ENCODE data around the gene PALMD.

The PALMD gene

GRCh38 chr1:99660496-99660895, 14.6 kb downstream of the PALMD start:
- H3K9ac ChIP-seq (ENCODE audit: low read depth, low read length, poor library complexity, severe bottlenecking) = no peak overlapping the region
- H4K20me1 ChIP-seq (ENCODE audit: insufficient read depth, low read length, poor library complexity, severe bottlenecking) = no peaks in the 10 kb centered on the region
- H3K27me3 ChIP-seq (ENCODE audit: insufficient read depth, low read length, poor library complexity, severe bottlenecking) = no peaks in the 10 kb centered on the region
- no peaks in the 10 kb centered on the region for H3K4me1 ChIP-seq (ENCODE audit: insufficient read depth, low read length, poor library complexity, severe bottlenecking)
- no peaks in the 10 kb centered on the region for H3K79me2 ChIP-seq (ENCODE audit: insufficient read depth, low read length)
- H3K36me3 ChIP-seq (ENCODE audit: insufficient read depth, low read length) = no peaks in the 10 kb centered on the region
- H3K4me2 ChIP-seq (ENCODE audit: low read depth, low read length, poor library complexity, severe bottlenecking) = no peak overlapping the region
- H3K9me3 ChIP-seq (ENCODE audit: insufficient read depth, low read depth, low read length) = no peaks in the 10 kb centered on the region
- no peaks in the 10 kb centered on the region for H3F3A ChIP-seq (ENCODE audit: low read depth)
- no peak overlapping the region for H2AFZ ChIP-seq (ENCODE audit: low read length)
- H3K4me3 ChIP-seq (ENCODE audit: low read length, poor library complexity, severe bottlenecking) = no peak overlapping the region
- no peaks in the 10 kb centered on the region for H3K9me2 ChIP-seq (replicated peaks; ENCODE audit: low read depth, low read length)
- TF ChIP-seq CTCF (conservative IDR thresholded peaks at IDR 0.05; ENCODE audit: low read length) = no peak
- TF ChIP-seq EZH2phosphoT487 (IDR thresholded peaks at IDR 0.05; ENCODE audit: borderline replicate concordance) = no peak

- no peak overlapping the region for H2AFZ ChIP-seq (ENCODE audit: low read length)
These were observed 15.9 kb downstream of the PALMD start for GRCh38 chr1:99661780-99662179.

GRCh38 chr1:99662539-99663080, 16.7 kb downstream of the PALMD start:
- Histone ChIP-seq H3K36me3 (ENCODE audit: insufficient read depth, low read length) (no peaks in the 10 kb centered on the region), H2AFZ (ENCODE audit: low read length) (no peak overlapping the region), H3K27me3 (ENCODE audit: insufficient read depth, low read length, poor library complexity, severe bottlenecking) (no peaks in the 10 kb centered on the region), H3K4me2 (ENCODE audit: low read depth, low read length, poor library complexity, severe bottlenecking) (no peak overlapping the region), H3K4me3 (ENCODE audit: low read length, poor library complexity, severe bottlenecking) (no peak overlapping the region), H3K4me1 (ENCODE audit: insufficient read depth, low read length, poor library complexity, severe bottlenecking) (no peaks in the 10 kb centered on the region), H3K9me3 (ENCODE audit: insufficient read depth, low read depth, low read length) (no peaks in the 10 kb centered on the region), H3K79me2 (ENCODE audit: insufficient read depth, low read length) (no peaks in the 10 kb centered on the region), H3F3A (ENCODE audit: low read depth) (no peaks in the 10 kb centered on the region), H3K9ac (ENCODE audit: low read depth, low read length, poor library complexity, severe bottlenecking) (no peak overlapping the region), H4K20me1 (ENCODE audit: insufficient read depth, low read length, poor library complexity, severe bottlenecking) (no peaks in the 10 kb centered on the region), H3K9me2 (replicated peaks; ENCODE audit: low read depth, low read length) (no peaks in the 10 kb centered on the region)
- TF ChIP-seq EZH2phosphoT487 (IDR thresholded peaks at IDR 0.05; ENCODE audit: borderline replicate concordance) (no peak), CTCF (conservative IDR thresholded peaks at IDR 0.05; ENCODE audit: low read length) (no peak)

More at GRCh38 chr1:99661780-99662179, 15.9 kb downstream of the PALMD start:
- H4K20me1 ChIP-seq (ENCODE audit: insufficient read depth, low read length, poor library complexity, severe bottlenecking) = no peaks in the 10 kb centered on the region
- no peak overlapping the region for H3K9ac ChIP-seq (ENCODE audit: low read depth, low read length, poor library complexity, severe bottlenecking)
- H3F3A ChIP-seq (ENCODE audit: low read depth) = no peaks in the 10 kb centered on the region
- no peak overlapping the region for H3K4me2 ChIP-seq (ENCODE audit: low read depth, low read length, poor library complexity, severe bottlenecking)
- H3K9me3 ChIP-seq (ENCODE audit: insufficient read depth, low read depth, low read length) = no peaks in the 10 kb centered on the region
- H3K27me3 ChIP-seq (ENCODE audit: insufficient read depth, low read length, poor library complexity, severe bottlenecking) = no peaks in the 10 kb centered on the region
- no peaks in the 10 kb centered on the region for H3K36me3 ChIP-seq (ENCODE audit: insufficient read depth, low read length)
- H3K4me1 ChIP-seq (ENCODE audit: insufficient read depth, low read length, poor library complexity, severe bottlenecking) = no peaks in the 10 kb centered on the region
- H3K4me3 ChIP-seq (ENCODE audit: low read length, poor library complexity, severe bottlenecking) = no peak overlapping the region
- no peaks in the 10 kb centered on the region for H3K79me2 ChIP-seq (ENCODE audit: insufficient read depth, low read length)
- TF ChIP-seq EZH2phosphoT487 (IDR thresholded peaks at IDR 0.05; ENCODE audit: borderline replicate concordance) = no peak
- H3K9me2 ChIP-seq (replicated peaks; ENCODE audit: low read depth, low read length) = no peaks in the 10 kb centered on the region

GRCh38 chr1:99663501-99663900, 17.6 kb downstream of the PALMD start:
- no peaks in the 10 kb centered on the region for H3K9me3 ChIP-seq (ENCODE audit: insufficient read depth, low read depth, low read length)
- H3K9me2 ChIP-seq (replicated peaks; ENCODE audit: low read depth, low read length) = no peaks in the 10 kb centered on the region
- no peak overlapping the region for H3K4me2 ChIP-seq (ENCODE audit: low read depth, low read length, poor library complexity, severe bottlenecking)
- H3K36me3 ChIP-seq (ENCODE audit: insufficient read depth, low read length) = no peaks in the 10 kb centered on the region
- no peaks in the 10 kb centered on the region for H3F3A ChIP-seq (ENCODE audit: low read depth)
- H3K4me3 ChIP-seq (ENCODE audit: low read length, poor library complexity, severe bottlenecking) = no peak overlapping the region
- no peaks in the 10 kb centered on the region for H3K79me2 ChIP-seq (ENCODE audit: insufficient read depth, low read length)
- no peaks in the 10 kb centered on the region for H4K20me1 ChIP-seq (ENCODE audit: insufficient read depth, low read length, poor library complexity, severe bottlenecking)
- peak overlapping the region; percentile 6; the same call in 1 of the 2 replicates for H2AFZ ChIP-seq (ENCODE audit: low read length)
- H3K9ac ChIP-seq (ENCODE audit: low read depth, low read length, poor library complexity, severe bottlenecking) = no peak overlapping the region
- no peaks in the 10 kb centered on the region for H3K4me1 ChIP-seq (ENCODE audit: insufficient read depth, low read length, poor library complexity, severe bottlenecking)
- no peak for TF ChIP-seq CTCF (conservative IDR thresholded peaks at IDR 0.05; ENCODE audit: low read length)
- TF ChIP-seq EZH2phosphoT487 (IDR thresholded peaks at IDR 0.05; ENCODE audit: borderline replicate concordance) = no peak
- no peaks in the 10 kb centered on the region for H3K27me3 ChIP-seq (ENCODE audit: insufficient read depth, low read length, poor library complexity, severe bottlenecking)
